OCI-LY3 (cell line): ENCODE data around the gene TRPM1.

Source experiments
- H2AFZ ChIP-seq: fragments of 200-600, 300-600 bp; shearing (Covaris generic); 2 replicates; pipeline ENCODE4 v1.6.0; 2014; ENCODE audit warnings: antibody characterized with exemption, low read depth, low read length
- H3K27ac ChIP-seq: fragments of 200-600, 300-600 bp; sonication (generic); 2 replicates; pipeline ENCODE4 v1.5.1; 2014; ENCODE audit warnings: mild to moderate bottlenecking, low read length, moderate library complexity, mixed read lengths
- H3K27me3 ChIP-seq: fragments of 200-600, 300-600 bp; sonication (generic); 2 replicates; pipeline ENCODE4 v1.6.1; 2014; ENCODE audit warnings: low read depth, low read length, mixed read lengths
- H3K36me3 ChIP-seq: fragments of 200-600, 300-600 bp; sonication (generic); replicated peaks from 2 replicates; pipeline ENCODE3; 2014; ENCODE audit warnings: low read depth, low read length, mixed read lengths
- H3K4me1 ChIP-seq: fragments of 300-600, 200-600 bp; sonication (generic); 2 replicates; pipeline ENCODE4 v1.6.1; 2014; ENCODE audit warnings: low read length, mixed read lengths
- H3K4me2 ChIP-seq: fragments of 200-600, 300-600 bp; sonication (generic); 2 replicates; pipeline ENCODE4 v1.6.1; 2014; ENCODE audit warnings: low read length, mixed read lengths
- H3K4me3 ChIP-seq: fragments of 300-600, 200-600 bp; sonication (generic); 2 replicates; pipeline ENCODE4 v1.5.1; 2014; ENCODE audit warnings: antibody characterized with exemption, mild to moderate bottlenecking, low read length, moderate library complexity
- H3K79me2 ChIP-seq: fragments of 300-600, 200-600 bp; shearing (Covaris generic); 2 replicates; pipeline ENCODE4 v1.6.1; 2014; ENCODE audit warnings: mild to moderate bottlenecking, low read length, mixed read lengths
- H3K9ac ChIP-seq: fragments of 300-600, 200-600 bp; shearing (Covaris generic); 2 replicates; pipeline ENCODE4 v1.6.0; 2014; ENCODE audit warnings: mild to moderate bottlenecking, low read length, moderate library complexity
- H3K9me3 ChIP-seq: fragments of 200-600, 300-600 bp; shearing (Covaris generic); 2 replicates; pipeline ENCODE4 v1.6.1; 2014; ENCODE audit warnings: low read length, mixed read lengths; ENCODE audit not compliant: insufficient read depth
- H4K20me1 ChIP-seq: fragments of 200-600, 300-600 bp; sonication (generic); 2 replicates; pipeline ENCODE4 v1.6.1; 2016; ENCODE audit warnings: low read length, mixed read lengths; ENCODE audit not compliant: insufficient read depth
- EZH2phosphoT487 ChIP-seq: fragments of 200-600 bp; shearing (Covaris generic); IDR thresholded peaks from 2 replicates; pipeline ENCODE4 v1.6.1; 2018; ENCODE audit warnings: antibody characterized with exemption, mixed run types, low read depth
- TF ChIP-seq, protein P1 (sequence below): fragments of 200-600, 300-600 bp; sonication (generic); IDR thresholded peaks from 2 replicates; pipeline ENCODE4 v1.5.1; 2014; ENCODE audit warnings: antibody characterized with exemption, low read length, low read depth

The TRPM1 gene

DNA sequence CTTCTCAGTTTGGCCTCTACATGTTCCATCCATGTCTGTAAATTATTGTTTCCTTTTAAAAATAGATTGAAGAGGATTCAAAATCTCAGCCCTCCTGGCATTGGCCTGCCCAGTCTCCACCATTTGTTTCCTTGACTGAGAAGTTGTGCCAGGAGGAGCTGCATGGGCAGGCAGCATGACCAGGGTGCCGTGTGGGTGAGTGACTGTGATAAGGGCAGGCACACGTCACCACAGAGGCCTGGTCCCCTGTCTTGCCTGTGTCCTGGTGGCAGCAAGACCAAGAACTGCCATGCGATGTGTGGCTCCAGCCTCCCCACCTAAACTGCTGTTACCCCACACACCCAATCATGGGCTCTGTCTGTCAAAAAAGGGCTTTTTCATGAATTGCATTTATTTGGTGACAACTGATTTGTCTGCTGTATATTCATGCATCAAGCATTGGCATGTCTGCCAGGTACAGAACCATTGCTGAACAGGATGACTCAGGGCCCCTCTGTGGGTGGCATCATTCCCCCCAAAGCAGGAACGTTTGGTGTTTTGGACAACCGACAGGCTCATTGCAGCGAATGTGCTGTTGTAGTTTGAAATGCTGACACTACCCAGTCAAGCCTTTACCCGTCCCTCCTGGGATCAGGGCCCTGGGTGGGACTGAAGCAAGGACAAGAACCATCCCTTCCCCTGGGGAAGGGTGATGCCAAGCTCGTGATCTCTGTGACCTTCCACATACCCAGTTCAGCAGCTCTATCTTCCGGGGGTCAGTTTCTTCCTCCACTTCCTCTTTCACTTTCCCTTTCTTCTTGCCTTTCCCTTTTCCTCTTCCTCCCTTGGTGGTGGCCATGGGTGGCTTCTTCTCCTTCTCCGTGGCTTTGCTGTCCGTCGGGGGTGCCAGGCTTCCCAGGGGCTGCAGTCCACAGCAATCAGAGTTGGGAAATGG, 51.6 kb downstream of the TRPM1 start:
- Histone ChIP-seq H3K9me3 (no peaks in the 10 kb centered on the region), H3K27ac (no peak overlapping the region), H2AFZ (no peak overlapping the region; the same call in 1 of the 2 replicates), H3K9ac (no peak overlapping the region), H3K4me1 (peaks cover 16% of the 10 kb centered on the region), H3K27me3 (no peaks in the 10 kb centered on the region), H4K20me1 (no peaks in the 10 kb centered on the region), H3K4me3 (no peak overlapping the region), H3K4me2 (peak overlapping the region; percentile 25), H3K79me2 (no peaks in the 10 kb centered on the region), H3K36me3 (no peaks in the 10 kb centered on the region)
- TF ChIP-seq EZH2phosphoT487: no peak
- TF ChIP-seq, protein P1, sequence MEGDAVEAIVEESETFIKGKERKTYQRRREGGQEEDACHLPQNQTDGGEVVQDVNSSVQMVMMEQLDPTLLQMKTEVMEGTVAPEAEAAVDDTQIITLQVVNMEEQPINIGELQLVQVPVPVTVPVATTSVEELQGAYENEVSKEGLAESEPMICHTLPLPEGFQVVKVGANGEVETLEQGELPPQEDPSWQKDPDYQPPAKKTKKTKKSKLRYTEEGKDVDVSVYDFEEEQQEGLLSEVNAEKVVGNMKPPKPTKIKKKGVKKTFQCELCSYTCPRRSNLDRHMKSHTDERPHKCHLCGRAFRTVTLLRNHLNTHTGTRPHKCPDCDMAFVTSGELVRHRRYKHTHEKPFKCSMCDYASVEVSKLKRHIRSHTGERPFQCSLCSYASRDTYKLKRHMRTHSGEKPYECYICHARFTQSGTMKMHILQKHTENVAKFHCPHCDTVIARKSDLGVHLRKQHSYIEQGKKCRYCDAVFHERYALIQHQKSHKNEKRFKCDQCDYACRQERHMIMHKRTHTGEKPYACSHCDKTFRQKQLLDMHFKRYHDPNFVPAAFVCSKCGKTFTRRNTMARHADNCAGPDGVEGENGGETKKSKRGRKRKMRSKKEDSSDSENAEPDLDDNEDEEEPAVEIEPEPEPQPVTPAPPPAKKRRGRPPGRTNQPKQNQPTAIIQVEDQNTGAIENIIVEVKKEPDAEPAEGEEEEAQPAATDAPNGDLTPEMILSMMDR: no peak

DNA sequence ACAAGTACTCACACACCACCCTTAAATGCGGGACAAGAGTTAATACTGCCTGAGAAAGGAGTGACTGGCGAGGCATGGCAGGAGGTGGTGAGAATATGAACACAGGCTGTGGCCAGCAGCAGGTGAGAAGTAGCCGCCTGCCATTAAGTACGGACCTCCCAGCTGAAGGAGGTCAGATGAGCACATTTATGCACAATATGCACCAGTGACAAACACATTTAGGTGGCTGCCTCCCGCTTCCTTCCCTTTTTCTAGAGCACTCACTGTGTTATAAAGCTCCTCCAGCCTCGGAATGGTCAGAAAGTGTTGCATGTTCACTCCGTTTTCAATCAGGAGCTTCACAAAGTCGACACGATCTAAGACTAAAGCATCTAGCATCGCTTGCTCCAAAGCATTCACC, 52.4 kb downstream of the TRPM1 start:
- Histone ChIP-seq H3K4me1 (peaks cover 16% of the 10 kb centered on the region), H3K9ac (no peak overlapping the region), H3K79me2 (no peaks in the 10 kb centered on the region), H3K4me3 (no peak overlapping the region), H3K4me2 (no peak overlapping the region), H3K36me3 (no peaks in the 10 kb centered on the region), H4K20me1 (no peaks in the 10 kb centered on the region), H3K27me3 (no peaks in the 10 kb centered on the region), H3K27ac (no peak overlapping the region), H3K9me3 (no peaks in the 10 kb centered on the region), H2AFZ (no peak overlapping the region)
- no peak for TF ChIP-seq EZH2phosphoT487
- TF ChIP-seq, protein P1: no peak

DNA sequence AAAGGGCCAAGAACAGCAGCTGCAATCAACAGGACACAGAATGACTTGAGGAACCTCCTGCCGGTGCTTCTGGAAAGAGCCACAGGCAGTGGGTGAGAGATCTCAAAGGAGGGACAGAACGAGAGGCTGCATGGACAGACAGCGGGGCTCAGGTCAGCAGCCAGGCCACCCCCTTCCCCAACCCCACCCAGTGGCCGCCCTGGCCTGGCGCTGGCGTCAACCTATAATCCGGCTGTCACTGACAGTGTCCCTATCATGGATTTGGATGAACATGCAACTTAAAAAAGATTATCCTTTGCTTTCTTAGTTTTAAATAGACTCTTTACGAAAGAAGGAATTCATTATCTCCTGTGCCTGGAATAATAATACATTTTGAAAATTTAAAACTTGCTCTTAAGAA, 54.1 kb downstream of the TRPM1 start:
- Histone ChIP-seq H3K4me2 (no peak overlapping the region), H3K27ac (no peak overlapping the region), H3K27me3 (0 out of 2 replicates have a peak, but pooled peaks cover 4% of the 10 kb centered on the region), H3K9ac (no peak overlapping the region), H3K4me1 (peaks cover 10% of the 10 kb centered on the region), H3K4me3 (no peak overlapping the region), H4K20me1 (no peaks in the 10 kb centered on the region), H2AFZ (no peak overlapping the region), H3K79me2 (no peaks in the 10 kb centered on the region), H3K36me3 (no peaks in the 10 kb centered on the region), H3K9me3 (no peaks in the 10 kb centered on the region)
- TF ChIP-seq, protein P1: no peak
- no peak for TF ChIP-seq EZH2phosphoT487

DNA sequence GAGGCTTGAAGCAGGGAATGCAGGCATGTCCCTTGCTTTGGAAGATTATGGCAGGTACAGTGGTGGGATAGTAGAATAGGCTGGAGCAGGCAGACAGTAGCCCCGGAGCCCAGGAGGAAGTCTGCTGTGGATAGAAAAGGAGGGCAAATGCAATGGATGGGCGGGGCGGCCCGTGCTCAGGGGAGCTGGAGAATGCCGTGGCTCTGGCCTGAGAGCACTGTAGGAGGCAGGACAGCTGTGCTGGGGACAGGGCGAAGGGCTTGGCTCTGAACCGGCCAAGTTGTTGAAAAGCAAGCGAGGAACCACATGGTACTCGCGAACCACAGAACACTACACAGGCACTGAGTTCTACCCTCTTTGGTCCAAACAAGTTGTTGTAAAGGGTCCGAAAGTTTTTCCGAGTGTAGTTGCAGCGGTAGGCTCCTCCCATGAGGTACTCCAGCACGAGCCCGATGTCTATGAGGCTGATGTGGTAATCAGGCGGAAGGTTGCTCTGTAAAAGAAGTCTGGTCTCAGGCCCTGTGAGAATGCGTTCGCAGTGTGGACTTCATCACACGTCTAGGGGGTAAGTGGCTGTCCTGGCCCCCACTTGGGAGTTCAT, 54.7 kb downstream of the TRPM1 start:
- Histone ChIP-seq H3K27ac (no peak overlapping the region), H3K27me3 (0 out of 2 replicates have a peak, but pooled peaks cover 4% of the 10 kb centered on the region), H2AFZ (no peak overlapping the region)

More for the DNA sequence above, 54.7 kb downstream of the TRPM1 start:
- no peak overlapping the region for H3K4me2 ChIP-seq
- H3K9me3 ChIP-seq: no peaks in the 10 kb centered on the region
- H3K36me3 ChIP-seq: no peaks in the 10 kb centered on the region
- no peak overlapping the region for H3K9ac ChIP-seq
- H3K4me1 ChIP-seq: peaks cover 10% of the 10 kb centered on the region
- no peaks in the 10 kb centered on the region for H3K79me2 ChIP-seq
- no peak overlapping the region for H3K4me3 ChIP-seq
- TF ChIP-seq EZH2phosphoT487: no peak
- TF ChIP-seq, protein P1: no peak
- no peaks in the 10 kb centered on the region for H4K20me1 ChIP-seq
